Dedifferentiated amniotic fluid mesenchymal stem cell (primary cell): ENCODE results near the gene PPCDC.
"Not testable (repeated sequence)": the region's sequence is repeated elsewhere in the genome, so short reads cannot be mapped to it uniquely, and the experiment has no call there.

Experiments
- DNase-seq: peaks from one replicate; pipeline ENCODE4 v3.0.0-alpha.2; 2016; ENCODE audit errors: extremely low spot score

Gene PPCDC

DNA sequence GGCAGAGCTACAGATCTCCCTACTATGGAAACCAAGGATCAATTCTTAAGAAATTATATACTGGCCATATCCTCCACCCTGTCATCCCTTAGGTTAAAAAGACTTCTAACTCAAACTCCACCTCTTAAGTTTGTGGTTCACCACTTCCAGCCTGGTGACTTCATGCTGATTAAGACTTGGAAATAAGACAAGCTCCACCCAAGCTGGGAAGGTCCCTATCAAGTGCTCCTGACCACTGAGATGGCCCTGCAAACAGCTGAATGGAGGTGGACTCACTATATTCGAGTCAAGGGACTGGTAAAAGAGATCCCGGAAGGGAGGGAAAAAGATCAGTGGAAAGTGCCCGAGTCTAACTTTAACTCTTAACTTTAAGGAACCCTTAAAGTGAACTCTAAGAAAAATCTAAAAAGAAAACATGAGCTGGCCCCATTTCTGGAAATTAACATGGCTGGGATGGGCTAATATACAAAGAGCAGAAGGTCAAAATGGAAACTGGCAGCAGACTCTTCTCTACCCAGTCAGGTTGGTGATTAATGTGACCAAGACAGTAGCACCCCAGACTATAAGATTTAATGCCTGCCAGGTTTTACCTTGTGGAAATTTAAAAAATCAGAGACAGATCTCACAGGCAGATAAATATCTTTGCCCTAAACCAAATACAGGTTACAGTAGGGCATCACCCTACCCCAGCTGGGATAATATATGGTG lies 43.9 kb downstream of the PPCDC start:
- no peak for DNase-seq

DNA sequence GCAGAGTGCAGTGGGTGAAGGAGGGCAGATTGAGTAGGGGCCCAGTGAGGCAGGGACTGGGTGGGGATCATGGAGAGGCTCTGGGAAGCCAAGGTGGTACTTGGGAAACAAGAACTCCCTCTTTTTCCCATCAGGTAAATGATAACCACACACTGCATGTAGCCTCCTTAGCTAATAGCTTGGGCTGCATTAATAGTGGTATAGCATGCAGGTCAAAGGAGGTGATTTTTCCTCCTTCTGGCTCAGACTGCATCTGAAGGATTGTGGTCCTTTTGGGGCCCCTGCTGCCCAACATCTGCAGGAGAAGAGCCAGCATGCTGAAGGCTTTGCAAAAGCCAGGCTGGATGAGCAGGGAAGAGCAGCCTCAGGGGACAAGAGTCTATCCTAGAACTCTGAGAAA lies 45.4 kb downstream of the PPCDC start:
- no peak for DNase-seq

DNA sequence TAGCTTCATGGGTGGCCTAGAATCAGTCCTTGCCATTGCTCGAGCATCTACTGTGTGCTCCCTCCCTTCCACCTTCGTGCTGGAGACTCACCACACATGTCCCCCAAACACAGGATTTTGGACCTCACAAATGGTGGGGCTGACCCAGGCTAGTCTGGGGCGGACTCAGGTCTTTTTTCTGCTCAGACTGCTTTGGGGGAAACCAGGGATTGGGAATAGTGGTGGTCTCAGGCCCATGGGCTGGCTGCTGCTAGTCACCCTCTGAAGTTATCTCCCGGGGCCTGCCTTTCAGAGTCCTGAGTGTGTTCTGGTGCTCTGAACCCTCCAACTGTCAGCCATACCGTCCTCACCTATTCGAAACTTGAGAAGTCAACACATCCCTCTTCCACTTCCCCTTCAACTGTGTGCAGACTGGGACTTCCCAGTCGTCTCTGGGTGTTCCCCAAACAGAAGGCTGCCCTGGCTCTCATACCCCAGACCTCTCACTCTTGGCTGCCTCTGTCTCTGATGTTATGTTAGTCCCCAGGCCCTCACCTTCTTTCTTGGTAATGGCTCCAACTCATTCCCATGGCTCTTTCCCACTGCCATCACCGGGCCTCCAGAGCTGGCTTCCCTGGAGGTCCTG lies 46.0 kb downstream of the PPCDC start:
- no peak for DNase-seq

DNA sequence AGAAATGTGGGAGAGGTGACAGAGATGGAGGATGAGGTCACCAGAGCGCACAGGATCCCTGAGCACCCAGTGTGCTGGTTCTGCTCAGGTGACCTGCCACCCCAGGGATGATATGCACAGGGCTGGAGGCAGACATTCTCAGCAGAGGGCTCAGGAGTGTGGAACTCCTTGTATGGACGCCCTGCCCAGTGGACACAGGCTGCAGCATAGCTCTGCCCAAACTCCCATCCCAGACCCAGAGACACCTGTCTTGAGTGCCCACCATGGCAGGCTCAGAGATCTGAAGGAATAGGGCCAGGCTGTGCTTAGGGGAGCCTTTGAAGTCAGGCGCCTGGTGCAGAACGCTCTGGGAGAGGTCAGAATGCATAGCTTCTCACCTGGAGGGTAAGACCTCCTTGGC lies 47.3 kb downstream of the PPCDC start:
- DNase-seq, result no peak

DNA sequence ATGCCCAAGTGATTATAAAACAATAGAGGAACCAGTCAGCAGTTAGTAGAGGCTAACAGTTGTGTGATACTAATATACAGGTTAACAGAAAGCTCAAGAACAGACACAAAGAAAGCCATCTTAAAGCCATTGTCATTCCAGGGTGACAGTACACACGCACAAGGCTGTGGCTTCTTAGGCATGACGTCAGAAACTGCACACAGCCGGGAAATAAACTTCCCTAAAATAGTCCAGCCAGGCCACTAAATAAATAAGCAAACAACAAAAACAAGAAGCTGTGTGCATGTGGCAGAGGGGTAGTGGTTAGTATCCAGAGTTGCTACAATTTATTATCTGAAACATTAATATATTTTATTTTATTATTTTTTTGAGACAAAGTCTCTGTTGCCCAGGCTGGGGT lies 49.8 kb downstream of the PPCDC start:
- DNase-seq, result no peak

DNA sequence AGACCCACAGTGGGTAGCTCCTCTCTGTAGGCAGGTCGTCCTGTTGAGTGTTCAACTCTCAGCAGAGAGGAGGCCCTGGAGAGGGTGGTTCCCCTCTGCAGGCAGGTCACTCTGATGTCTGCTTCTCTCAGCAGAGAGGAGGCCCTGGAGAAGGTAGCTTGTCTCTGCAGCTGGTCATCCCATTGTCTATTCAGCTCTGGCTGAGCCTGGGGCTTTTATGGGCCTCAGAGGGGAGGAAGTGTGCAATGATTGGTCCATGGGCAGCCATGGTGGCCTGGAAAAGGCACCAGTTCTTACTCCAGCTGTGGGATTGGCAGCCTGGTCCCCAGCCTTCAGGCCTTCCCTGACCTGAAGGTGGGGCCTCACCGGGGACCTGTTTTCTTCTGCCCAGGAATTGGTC lies 52.9 kb downstream of the PPCDC start:
- no peak for DNase-seq

DNA sequence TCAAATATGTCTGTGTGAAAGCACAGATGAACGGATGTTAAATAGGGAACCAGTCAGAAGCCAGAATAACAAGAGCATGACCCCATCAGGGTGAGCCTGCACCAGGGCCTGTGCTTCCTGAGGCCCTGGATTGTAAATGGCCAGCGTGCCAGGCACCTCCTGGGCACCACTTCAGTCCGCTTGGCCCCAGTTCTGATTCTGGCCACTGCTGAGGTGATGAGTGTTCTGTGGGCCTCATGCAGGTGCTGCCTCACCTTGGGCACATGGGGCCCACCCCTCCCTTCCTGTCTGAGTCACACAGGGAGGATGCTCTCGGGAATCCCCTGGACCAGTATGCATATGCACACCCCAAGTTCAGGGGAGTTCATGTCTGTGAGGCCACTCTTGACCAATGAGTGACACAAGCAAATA lies 54.2 kb downstream of the PPCDC start:
- not testable (repeated sequence) for DNase-seq

DNA sequence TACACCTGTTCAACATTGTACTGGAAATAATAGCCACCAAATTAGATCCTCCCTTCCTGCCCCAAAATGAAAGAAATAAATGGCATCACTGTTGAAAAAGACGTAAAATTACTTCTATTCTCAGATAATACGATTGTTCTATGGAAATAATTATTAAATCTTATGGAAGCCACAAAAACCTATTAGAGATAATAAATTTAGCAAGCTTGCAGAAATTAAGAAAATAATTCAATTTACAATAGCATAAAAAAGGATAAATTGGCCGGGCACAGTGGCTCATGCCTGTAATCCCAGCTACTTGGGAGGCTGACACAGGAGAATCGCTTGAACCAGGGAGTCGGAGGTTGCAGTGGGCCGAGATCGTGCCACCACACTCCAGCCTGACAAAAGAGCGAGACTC lies 57.8 kb downstream of the PPCDC start:
- no peak for DNase-seq

DNA sequence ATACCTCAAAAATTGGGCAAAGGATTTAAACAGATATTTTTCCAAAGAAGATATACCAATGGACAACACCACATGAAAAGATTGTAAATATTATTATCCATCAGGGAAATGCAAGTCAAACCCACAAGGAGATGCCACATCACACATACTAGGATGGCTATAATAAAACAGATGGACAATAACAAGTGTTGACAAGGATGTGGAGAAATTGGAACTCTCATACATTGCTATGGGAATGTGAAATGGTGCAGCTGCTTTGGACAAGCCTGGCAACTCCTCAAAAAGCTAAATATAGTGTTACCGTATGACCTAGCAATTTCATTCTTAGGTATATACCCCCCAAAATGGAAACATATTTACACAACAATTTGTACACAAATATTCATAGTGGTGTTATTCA lies 59.3 kb downstream of the PPCDC start:
- DNase-seq, result no peak

DNA sequence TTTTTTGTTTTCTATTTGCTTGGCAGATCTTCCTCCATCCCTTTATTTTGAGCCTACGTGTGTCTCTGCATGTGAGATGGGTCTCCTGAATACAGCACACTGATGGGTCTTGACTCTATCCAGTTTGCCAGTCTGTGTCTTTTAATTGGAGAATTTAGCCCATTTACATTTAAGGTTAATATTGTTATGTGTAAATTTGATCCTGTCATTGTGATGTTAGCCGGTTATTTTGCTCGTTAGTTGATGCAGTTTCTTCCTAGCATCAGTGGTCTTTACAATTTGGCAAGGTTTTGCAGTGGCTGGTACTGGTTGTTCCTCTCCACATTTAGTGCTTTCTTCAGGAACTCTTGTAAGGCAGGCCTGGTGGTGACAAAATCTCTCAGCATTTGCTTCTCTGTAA lies 62.3 kb downstream of the PPCDC start:
- DNase-seq, result not testable (repeated sequence)

DNA sequence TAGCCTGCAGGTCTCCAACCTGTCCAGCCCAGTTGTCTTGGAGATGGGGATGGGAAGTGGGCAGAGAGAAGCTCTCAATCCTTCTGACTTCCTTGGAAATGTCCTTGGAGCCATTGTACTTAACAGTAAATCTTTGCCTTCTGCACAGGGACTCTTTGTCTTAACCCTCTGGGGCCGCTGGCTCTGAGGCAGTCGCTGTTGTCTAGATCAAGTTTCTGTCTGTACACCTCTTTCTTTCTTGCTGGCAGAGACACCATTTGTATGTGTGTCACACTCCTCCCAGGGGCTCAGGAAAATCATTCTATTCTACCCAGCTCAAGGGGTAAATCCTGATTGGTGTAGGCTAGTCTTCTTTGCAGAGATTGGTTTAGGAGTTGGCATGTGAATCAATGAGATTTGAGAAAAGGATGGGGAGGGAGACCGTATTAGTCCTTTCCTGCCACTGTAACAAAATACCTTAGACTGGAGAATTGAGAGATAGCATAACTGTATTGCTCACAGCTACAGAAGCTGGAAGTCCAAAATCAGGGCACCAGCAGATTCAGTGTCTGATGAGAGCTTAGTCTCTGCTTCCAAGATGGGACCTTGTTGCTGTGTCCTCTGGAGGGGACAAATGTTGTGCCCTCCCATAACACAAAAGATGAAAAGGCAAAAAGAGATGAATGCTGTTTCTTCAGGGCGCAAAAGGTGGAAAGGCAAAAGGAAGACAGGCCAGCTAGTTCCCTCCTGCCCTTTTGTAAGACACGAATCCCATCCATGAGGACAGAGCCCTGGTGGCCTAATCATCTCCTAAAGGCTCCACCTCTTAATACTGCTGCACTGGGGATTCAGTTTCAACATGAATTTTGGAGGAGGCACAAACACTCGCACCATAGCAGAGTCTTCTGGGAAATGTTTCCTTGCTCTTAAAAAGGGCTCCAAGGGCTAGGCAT lies 66.3 kb downstream of the PPCDC start:
- DNase-seq, result no peak

DNA sequence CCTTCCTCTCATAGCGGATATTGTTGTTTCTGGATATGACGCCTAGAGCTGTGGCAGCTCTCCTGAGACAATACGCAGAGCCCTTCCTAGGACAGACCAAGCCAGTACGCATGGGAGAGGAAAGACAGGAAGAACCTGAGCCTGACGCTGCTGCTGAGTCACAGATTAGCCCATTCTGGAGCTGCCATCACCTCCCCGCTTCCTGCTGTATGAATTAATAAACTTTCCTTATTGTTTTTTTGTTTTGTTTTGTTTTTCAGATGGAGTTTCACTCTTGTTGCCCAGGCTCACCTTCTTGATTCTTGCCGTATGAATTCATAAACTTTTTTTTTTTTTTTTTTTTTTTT lies 67.0 kb downstream of the PPCDC start:
- no peak for DNase-seq

DNA sequence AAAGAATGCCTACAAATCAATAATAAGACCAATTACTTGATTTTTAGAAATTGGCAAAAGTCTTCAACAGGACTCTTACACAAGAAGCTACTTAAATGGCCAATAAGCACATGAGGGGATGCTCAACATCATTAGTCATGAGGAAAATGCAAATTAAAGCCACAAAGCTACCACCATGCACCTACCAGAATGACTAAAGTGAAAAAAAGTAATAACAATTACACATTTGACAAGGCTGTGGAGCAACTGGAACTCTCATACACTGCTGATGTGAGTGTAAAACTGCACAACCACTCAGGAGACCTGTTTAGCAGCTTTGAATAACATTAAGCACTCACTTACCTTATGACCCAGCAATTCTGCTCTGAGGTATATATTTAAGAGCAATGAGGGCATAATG lies 68.4 kb downstream of the PPCDC start:
- DNase-seq, result no peak

DNA sequence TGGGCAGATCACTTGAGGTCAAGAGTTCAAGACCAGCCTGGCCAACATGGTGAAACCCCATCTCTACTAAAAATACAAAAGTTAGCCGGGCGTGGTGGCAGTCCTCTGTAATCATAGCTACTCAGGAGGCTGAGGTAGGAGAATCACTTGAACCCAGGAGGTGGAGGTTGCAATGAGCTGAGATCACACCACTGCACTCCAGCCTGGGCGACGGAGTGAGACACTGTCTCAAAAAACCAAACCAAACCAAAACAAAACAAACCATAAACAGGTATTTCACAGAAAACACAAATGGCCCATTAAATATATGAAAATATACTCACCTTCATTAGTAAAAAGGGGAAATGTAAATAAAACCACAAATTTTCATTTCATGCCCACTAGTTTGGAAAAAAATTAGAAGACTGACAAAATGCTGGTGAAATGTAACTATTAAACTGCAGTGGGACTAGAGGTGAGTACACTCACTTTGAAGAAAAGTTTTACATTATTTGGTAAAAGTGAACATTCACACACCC lies 71.6 kb downstream of the PPCDC start:
- not testable (repeated sequence) for DNase-seq

DNA sequence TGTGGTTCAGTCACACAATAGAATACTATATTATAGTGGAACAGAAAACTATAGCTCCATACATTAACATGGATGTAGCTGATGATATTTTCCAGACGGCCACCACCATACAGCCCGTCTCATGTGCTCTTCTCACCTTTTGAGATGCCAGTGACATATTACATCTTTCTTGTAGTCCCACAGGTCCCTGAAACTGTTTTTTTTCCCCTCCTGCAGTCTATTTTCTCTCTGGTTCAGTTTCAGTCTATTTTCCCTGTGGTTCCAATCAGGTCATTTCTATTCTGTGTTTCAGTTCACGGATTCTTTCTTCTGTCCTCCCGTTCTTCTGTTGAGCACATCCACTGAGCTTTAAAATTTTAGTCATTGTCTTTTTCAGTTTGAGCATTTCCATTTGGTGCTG lies 72.2 kb downstream of the PPCDC start:
- no peak for DNase-seq

DNA sequence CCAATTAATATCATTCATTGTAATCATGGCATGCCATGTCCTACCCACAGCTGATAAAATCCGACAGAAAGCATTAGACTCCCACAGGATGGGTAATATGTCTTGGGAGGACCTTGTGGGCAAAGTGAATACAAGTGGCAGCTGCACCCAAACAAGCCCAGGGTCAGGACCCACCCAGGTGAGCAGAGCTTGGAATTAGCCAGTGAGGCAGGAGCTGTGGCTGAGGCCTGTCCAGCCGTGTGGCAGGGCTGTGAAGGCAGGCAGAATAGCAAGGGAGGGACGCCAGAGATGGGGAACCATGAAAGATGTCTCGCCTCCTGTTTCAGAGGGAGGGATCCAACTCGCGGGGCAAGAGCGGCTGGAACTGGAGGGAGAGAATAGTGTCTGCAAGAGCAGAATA lies 74.5 kb downstream of the PPCDC start:
- DNase-seq, result no peak

DNA sequence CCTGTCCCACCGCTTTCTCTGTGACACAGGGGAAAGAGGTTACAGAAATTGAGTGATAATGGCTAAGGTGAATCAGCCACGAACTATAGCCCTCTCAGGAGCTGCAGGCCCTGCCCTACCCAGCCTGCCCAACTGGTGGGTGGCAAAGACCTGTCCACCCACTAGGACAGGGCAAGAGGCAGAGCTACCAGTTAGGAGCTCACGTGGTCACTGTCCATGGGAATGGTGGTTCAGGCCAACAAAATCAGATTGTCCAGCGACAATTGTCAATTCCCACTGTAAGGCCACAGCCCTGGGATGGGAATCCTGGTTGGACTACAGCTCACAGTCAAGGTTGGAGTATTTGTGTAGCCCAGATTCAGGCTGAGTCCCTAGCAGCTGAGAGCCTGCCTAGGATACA lies 75.0 kb downstream of the PPCDC start:
- no peak for DNase-seq
